Activated CD4-positive, alpha-beta T cell treated with anti-CD3 and anti-CD28 coated beads for 1 hour (primary cell): Measurements from ENCODE around the gene VASP.
"Not testable (repeated sequence)": the region's sequence is repeated elsewhere in the genome, so short reads cannot be mapped to it uniquely, and the experiment has no call there.

ENCODE experiments used
- DNase-seq: peaks from one replicate; pipeline ENCODE4 v3.0.0-alpha.2; 2020

Gene VASP

GRCh38 chr19:45497791-45498190, 9.5 kb upstream of the VASP start:
- DNase-seq, result no peak

- peak; percentile 53 for DNase-seq
Observed at GRCh38 chr19:45498411-45499195, 8.7 kb upstream of the VASP start, which contains the start of gene PPM1N. PPM1N (plus strand) TSS chr19:45498443; CDS start chr19:45498473, 30 bp downstream.

- no peak for DNase-seq
Observed at GRCh38 chr19:45499196-45500180, 7.8 kb upstream of the VASP start.

GRCh38 chr19:45500918-45501729, 6.2 kb upstream of the VASP start:
- DNase-seq, result no peak

- DNase-seq, result no peak
Observed at GRCh38 chr19:45501730-45502014, 5.6 kb upstream of the VASP start.

- DNase-seq, result no peak
Observed at GRCh38 chr19:45502111-45502510, 5.2 kb upstream of the VASP start.

GRCh38 chr19:45503909-45504308, 3.4 kb upstream of the VASP start:
- DNase-seq, result no peak

- no peak for DNase-seq
Observed at GRCh38 chr19:45505151-45505995, 1.9 kb upstream of the VASP start.

GRCh38 chr19:45505996-45506245, 1.4 kb upstream of the VASP start:
- no peak for DNase-seq

- DNase-seq, result peak; percentile 97
Observed at GRCh38 chr19:45506246-45506988, 862 bp upstream of the VASP start.

- DNase-seq, result no peak
Observed at GRCh38 chr19:45507872-45508416, 665 bp downstream of the VASP start.

GRCh38 chr19:45508417-45508860, 1.2 kb downstream of the VASP start:
- DNase-seq, result peak; percentile 29

GRCh38 chr19:45508861-45509691, 1.8 kb downstream of the VASP start:
- no peak for DNase-seq

- DNase-seq, result no peak
Observed at GRCh38 chr19:45509692-45510015, 2.4 kb downstream of the VASP start.

GRCh38 chr19:45510352-45510751, 3.1 kb downstream of the VASP start:
- DNase-seq, result not testable (repeated sequence)

GRCh38 chr19:45511074-45511473, 3.8 kb downstream of the VASP start:
- no peak for DNase-seq

GRCh38 chr19:45512881-45513483, 5.7 kb downstream of the VASP start:
- DNase-seq, result no peak

GRCh38 chr19:45514376-45515051, 7.2 kb downstream of the VASP start:
- no peak for DNase-seq

- no peak for DNase-seq
Observed at GRCh38 chr19:45515081-45515624, 7.9 kb downstream of the VASP start.
